ENCODE results near the gene LEMD3. TPM values are rescaled to one million over a fixed set of nuclear protein-coding genes. Genes with fewer than 3 reads are reported as not detected.

The LEMD3 gene
- 10 to 100 TPM; 28.2 to 37.3 TPM for total RNA-seq

DNA sequence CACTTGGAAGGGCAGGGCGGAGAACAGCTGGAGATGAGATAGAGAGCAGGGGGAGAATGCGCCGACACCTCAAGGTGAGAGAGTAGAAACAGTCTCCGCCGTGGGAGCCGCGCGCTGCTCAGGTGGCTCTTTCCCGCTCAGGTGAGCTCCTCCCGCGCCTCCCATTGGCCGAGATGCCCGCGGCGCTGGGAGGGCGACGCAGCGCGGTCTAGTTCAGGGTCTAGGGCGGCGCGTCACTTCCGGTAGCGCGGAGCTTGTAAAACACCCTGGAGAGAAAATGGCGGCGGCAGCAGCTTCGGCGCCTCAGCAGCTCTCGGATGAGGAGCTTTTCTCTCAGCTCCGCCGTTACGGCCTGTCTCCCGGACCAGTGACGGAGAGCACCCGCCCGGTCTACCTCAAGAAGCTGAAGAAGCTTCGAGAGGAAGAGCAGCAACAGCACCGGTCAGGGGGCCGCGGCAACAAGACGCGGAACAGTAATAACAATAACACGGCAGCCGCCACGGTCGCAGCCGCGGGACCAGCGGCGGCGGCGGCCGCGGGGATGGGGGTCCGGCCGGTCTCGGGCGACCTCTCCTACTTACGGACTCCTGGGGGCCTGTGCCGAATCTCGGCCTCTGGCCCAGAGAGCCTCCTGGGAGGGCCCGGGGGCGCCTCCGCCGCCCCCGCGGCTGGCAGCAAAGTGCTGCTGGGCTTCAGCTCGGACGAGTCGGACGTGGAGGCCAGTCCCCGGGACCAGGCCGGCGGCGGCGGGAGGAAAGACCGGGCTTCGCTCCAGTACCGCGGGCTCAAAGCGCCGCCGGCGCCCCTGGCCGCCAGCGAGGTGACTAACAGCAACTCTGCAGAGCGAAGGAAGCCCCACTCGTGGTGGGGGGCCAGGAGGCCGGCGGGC lies at the start of gene LEMD3:
Gene LEMD3 (plus strand): TSS at position 264 of the 889 bp plus-strand sequence. CDS start 14 bp downstream, at position 278.
- peak within 1 kb of the TSS; percentile 85 for H3K4me3 Mint-ChIP-seq
- DNase-seq (peak; percentile 95), ATAC-seq (peak; percentile 90)
- CTCF ChIA-PET, result interaction anchor here (0.7 to 3.7 kb wide), 12 partner anchors 10 to 63 kb away, joined by 3 to 41 read pairs (median 6); no protein-coding TSS in a partner anchor
- H3K4me1 Mint-ChIP-seq, result peaks cover 30% of the 10 kb centered on the region
- H3K9me3 Mint-ChIP-seq (ENCODE audit: low read depth), result no peaks in the 10 kb centered on the region
- H3K27ac Mint-ChIP-seq, result peak within 1 kb of the TSS; percentile 93
- peaks cover 24% of the 10 kb centered on the region for H3K36me3 Mint-ChIP-seq
- no peaks in the 10 kb centered on the region for H3K27me3 Mint-ChIP-seq

DNA sequence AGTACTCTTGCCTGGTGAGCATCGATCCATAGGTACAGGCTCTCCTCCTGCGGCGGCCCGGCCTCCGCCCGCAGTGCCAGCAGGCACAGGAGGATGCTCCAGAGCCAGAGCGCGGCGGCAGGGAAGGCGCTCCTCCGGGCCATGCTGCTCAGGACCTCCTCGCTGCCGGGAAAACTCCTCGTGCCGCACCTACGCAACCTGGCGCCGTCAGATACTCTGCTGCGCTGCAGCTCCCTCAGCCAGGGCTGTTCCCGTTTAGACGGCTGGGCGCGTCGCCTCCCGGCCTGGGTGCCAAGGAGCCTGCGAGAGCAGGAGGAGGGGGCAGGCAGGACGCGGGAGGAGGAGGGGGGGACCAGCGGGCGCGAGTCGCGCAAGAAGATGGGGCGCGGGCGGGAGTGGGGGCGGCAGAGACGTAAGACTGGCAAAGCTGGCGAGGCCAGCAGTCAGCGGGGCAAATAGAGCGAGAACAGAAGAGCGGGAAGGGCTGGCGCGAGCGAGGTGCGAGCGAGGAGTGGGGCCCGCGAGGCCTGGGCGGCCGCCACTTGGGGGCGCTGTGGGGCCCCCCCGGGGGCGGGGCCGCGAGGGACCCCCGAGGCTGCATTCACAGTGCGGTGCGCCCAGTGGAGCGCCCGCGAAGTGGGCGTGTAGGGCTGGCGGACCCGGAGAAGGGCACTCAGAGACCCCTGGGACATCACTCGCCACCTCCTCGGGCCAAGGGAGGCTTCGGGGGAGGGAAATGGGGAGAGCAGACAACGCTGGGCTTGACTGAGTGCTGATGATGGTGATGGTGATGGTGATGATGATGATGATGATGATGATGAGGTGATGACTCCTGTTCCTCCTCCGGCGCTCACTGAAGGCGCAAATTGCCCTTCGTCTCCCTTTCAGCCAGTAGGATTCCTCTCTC lies 48.1 kb upstream of the LEMD3 start, which contains the start of gene WIF1:
Gene WIF1 (minus strand): TSS at position 257 of the 907 bp plus-strand sequence. CDS start 114 bp downstream, at position 143.
- H3K4me1 Mint-ChIP-seq, result peaks cover 12% of the 10 kb centered on the region
- DNase-seq (no peak), ATAC-seq (peak; percentile 86)
- H3K4me3 Mint-ChIP-seq, result peak within 1 kb of the TSS; percentile 19
- no peaks in the 10 kb centered on the region for H3K36me3 Mint-ChIP-seq
- H3K27me3 Mint-ChIP-seq, result peaks cover 42% of the 10 kb centered on the region
- H3K27ac Mint-ChIP-seq, result no peak within 1 kb of the TSS
- CTCF ChIA-PET, result interaction anchor here (0.6 to 1.4 kb wide), 5 partner anchors 10 to 774 kb away, joined by 3 to 7 read pairs (median 3); no protein-coding TSS in a partner anchor
- no peaks in the 10 kb centered on the region for H3K9me3 Mint-ChIP-seq (ENCODE audit: low read depth)

DNA sequence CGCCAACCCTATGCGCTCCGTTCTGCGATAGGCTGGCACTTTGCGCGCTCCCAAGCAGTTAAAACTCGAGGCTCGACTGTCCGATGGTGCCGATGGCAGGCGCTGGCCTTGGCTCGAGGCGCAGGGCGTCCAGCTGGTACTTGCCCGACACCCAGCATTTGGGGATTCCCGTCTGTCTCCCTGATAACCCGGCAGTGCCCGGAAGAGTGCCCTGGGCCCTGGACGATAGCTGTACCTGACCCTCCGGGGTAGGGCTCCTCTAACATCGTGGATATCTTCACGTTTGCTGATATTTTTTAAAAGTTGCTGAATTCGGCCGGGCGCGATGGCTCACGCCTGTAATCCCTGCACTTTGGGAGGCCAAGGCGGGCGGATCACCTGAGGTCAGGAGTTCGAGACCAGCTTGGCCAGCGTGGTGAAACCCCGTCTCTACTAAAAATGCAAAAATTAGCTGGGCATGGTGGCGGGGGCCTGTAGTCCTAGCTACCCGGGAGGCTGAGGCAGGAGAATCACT lies 47.4 kb upstream of the LEMD3 start:
- ATAC-seq (no peak), DNase-seq (no peak)
- Mint-ChIP-seq H3K4me1 (peaks cover 12% of the 10 kb centered on the region), H3K9me3 (ENCODE audit: low read depth) (no peaks in the 10 kb centered on the region), H3K27ac (no peak overlapping the region), H3K4me3 (peak overlapping the region; percentile 19), H3K27me3 (peaks cover 42% of the 10 kb centered on the region), H3K36me3 (no peaks in the 10 kb centered on the region)
- CTCF ChIA-PET, result interaction anchor here (1.2 to 2.8 kb wide), 5 partner anchors 10 to 318 kb away, joined by 3 to 13 read pairs (median 4); no protein-coding TSS in a partner anchor

DNA sequence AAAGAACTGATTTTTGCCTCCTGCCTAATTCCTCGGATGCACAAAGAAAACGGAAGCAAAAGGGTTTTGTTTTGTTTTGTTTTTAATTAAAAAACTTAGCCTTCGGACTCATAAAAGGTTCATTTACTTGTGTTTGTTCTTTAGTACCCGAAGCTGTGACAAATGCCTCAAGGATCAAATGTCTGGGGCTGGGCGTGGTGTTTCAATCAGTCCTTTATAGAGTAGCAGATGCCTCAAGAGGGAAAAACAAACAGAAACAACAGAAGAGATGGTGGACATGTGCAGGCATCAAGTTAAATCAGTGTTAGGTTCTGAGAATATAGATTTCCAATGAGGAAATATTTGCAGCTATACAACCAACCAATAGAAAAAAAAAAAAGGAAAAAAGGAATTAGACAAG lies 46.7 kb upstream of the LEMD3 start:
- CTCF ChIA-PET, result interaction anchor here (0.7 to 2.8 kb wide), 10 partner anchors 11 to 343 kb away, joined by 3 to 13 read pairs (median 3); no protein-coding TSS in a partner anchor
- Mint-ChIP-seq H3K4me1 (peaks cover 12% of the 10 kb centered on the region), H3K4me3 (no peak overlapping the region), H3K27me3 (peaks cover 45% of the 10 kb centered on the region), H3K27ac (no peak overlapping the region), H3K9me3 (ENCODE audit: low read depth) (no peaks in the 10 kb centered on the region), H3K36me3 (no peaks in the 10 kb centered on the region)
- ATAC-seq, result no peak
- no peak for DNase-seq

DNA sequence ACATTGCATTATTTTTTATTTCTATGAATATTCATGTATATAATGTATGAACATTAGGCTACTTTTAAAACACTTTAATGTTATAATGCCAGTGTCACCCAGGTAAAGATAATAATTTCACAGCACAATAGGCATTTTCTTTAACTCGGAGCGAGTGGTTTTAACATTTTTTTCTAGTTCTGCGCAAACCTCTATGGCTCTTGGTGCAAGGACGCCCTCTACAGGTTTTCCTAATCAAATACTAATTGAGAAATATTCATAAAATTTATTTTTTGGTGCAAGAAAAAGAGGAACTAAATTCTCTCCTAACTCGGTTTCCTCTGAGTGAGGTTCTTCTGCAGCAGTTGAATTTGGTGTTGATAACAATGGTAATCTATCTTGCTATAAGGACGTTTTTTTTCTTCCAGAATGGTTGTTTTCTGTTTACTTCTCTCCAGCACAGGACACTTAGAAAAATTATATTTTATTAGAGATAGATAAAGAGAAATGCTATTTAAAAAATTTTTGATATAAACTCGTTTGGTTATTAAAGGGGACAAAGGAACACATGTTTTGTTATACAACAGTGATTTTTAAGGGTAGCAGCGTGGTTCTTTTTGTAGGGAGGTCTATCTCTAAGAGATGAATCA lies 45.8 kb upstream of the LEMD3 start:
- H3K9me3 Mint-ChIP-seq (ENCODE audit: low read depth), result no peaks in the 10 kb centered on the region
- H3K27me3 Mint-ChIP-seq, result peaks cover 42% of the 10 kb centered on the region
- H3K36me3 Mint-ChIP-seq, result no peaks in the 10 kb centered on the region
- CTCF ChIA-PET, result interaction anchor here (0.7 to 2.8 kb wide), 10 partner anchors 12 to 344 kb away, joined by 3 to 13 read pairs (median 3); no protein-coding TSS in a partner anchor
- H3K27ac Mint-ChIP-seq, result no peak overlapping the region
- peaks cover 12% of the 10 kb centered on the region for H3K4me1 Mint-ChIP-seq
- ATAC-seq (no peak), DNase-seq (no peak)
- H3K4me3 Mint-ChIP-seq, result no peak overlapping the region

DNA sequence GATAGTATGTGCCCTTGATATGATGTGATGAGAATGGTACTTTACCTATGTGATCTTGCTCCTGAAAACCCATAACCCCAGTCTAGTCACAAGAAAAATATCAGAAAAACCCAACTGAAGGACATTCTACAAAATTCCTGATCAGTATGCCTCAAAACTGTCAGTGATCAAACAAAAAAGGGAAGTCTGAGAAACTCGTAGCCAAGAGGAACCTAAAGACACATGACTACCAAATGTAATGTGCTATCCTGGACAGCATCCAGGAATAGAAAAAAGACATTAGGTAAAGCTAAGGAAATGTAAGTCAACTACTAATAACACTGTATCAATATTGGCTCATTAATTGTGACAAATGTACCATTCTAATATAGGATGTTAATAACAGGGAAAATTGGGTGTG lies 44.1 kb upstream of the LEMD3 start:
- Mint-ChIP-seq H3K27me3 (peaks cover 37% of the 10 kb centered on the region), H3K4me3 (no peak overlapping the region), H3K27ac (no peak overlapping the region), H3K4me1 (peaks cover 12% of the 10 kb centered on the region), H3K36me3 (no peaks in the 10 kb centered on the region), H3K9me3 (ENCODE audit: low read depth) (no peaks in the 10 kb centered on the region)
- no peak for DNase-seq
- CTCF ChIA-PET, result interaction anchor here (0.6 to 2.0 kb wide), 4 partner anchors 9 to 107 kb away, joined by 3 to 6 read pairs (median 4); partner anchors contain the start of gene LEMD3
- no peak for ATAC-seq

DNA sequence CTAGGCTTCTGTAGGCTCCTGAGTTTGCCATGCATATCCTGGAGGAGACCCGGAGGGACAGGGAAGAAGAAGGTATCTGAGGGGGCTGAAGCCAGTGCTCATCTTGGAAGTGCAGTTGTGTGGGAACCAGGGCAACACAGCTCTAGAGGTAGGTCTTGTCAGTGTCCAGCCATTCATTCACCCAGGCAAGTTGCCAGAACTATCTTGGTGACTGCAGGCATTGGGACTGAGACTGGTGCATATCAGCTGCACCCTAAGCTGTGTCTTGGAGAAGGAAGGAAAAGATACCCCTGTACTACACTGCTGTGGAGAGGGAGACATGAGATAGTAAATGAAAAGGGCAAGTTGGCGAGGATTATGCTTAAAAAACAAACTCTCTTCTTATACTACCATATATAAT lies 43.4 kb upstream of the LEMD3 start:
- ATAC-seq (no peak), DNase-seq (no peak)
- peaks cover 7% of the 10 kb centered on the region for H3K4me1 Mint-ChIP-seq
- H3K36me3 Mint-ChIP-seq, result no peaks in the 10 kb centered on the region
- H3K27me3 Mint-ChIP-seq, result peaks cover 33% of the 10 kb centered on the region
- no peak overlapping the region for H3K27ac Mint-ChIP-seq
- H3K9me3 Mint-ChIP-seq (ENCODE audit: low read depth), result no peaks in the 10 kb centered on the region
- CTCF ChIA-PET, result interaction anchor here (0.6 to 2.0 kb wide), 4 partner anchors 8 to 107 kb away, joined by 3 to 6 read pairs (median 4); partner anchors contain the start of gene LEMD3
- H3K4me3 Mint-ChIP-seq, result no peak overlapping the region

DNA sequence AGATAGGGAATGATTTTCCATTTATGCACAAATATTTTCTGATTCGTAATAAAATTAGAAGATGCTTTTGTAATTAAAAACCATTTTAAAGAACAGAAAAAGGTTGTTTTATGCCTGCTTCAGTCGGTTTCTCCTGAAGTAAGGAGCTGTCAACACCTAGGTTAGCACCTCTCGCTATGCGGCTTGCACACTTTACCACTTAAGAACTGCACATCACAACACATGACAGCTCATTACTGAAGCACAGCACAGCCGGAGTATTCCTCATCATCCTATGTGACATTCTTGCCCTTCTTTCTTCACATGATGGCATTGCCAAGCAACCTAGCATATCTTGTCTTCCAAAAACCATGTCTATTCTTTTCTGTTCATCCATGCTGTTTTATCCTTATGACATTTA lies 42.9 kb upstream of the LEMD3 start:
- ATAC-seq (no peak), DNase-seq (no peak)
- H3K4me3 Mint-ChIP-seq, result no peak overlapping the region
- CTCF ChIA-PET, result interaction anchor here (1.3 to 2.0 kb wide), 3 partner anchors 12 to 106 kb away, joined by 4 to 6 read pairs (median 5); partner anchors contain the start of gene LEMD3
- H3K4me1 Mint-ChIP-seq, result peaks cover 5% of the 10 kb centered on the region
- peaks cover 36% of the 10 kb centered on the region for H3K27me3 Mint-ChIP-seq
- H3K27ac Mint-ChIP-seq, result no peak overlapping the region
- H3K36me3 Mint-ChIP-seq, result no peaks in the 10 kb centered on the region
- no peaks in the 10 kb centered on the region for H3K9me3 Mint-ChIP-seq (ENCODE audit: low read depth)

DNA sequence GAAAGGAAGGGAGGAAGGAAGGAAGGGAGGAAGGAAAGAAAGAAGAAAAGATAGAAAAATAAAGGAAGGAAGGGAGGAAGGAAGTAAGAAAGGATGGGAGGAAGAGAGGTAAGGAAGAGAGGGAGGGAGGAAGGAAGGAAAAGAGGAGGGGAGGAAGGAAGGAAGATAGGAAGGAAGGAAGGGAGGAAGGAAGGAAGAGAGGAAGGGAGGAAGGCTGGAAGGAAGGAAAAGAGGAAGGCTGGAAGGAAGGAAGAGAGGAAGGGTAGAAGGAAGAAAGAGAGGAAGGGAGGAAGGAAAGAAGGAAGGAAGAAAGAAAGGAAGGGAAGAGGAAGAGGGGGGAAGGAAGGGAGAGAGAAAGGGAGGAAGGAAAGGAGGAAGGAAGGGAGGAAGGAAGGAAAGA lies 35.5 kb upstream of the LEMD3 start:
- Mint-ChIP-seq H3K27me3 (peaks cover 35% of the 10 kb centered on the region), H3K4me1 (no peaks in the 10 kb centered on the region), H3K4me3 (no peak overlapping the region), H3K36me3 (peaks cover 3% of the 10 kb centered on the region), H3K27ac (no peak overlapping the region), H3K9me3 (ENCODE audit: low read depth) (no peaks in the 10 kb centered on the region)
- ATAC-seq (no peak), DNase-seq (no peak)
- CTCF ChIA-PET, result interaction anchor here (1.1 to 1.3 kb wide), 2 partner anchors 8 to 243 kb away, joined by 3 read pairs; no protein-coding TSS in a partner anchor

DNA sequence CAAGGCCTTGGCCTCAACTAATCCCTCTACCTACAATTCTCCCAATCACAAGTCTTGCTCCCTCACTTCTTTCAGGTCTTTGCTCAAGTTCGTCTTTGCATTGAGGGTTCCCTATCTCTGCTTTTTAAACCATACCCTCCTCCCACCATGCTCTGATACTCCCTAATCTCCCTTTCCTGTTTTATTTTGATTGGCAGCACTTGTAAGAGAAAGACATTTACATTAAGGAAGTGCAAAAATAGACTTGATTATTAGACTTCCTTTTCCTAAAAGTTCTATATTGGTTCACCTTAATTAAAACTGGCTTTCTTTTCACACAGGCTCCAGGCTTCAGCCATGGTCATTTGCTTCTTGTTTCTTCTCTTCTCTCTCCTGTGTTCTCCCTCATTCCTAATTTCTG lies 30.0 kb upstream of the LEMD3 start:
- Mint-ChIP-seq H3K27me3 (peaks cover 49% of the 10 kb centered on the region), H3K36me3 (peaks cover 3% of the 10 kb centered on the region), H3K4me3 (no peak overlapping the region), H3K9me3 (ENCODE audit: low read depth) (no peaks in the 10 kb centered on the region), H3K4me1 (no peaks in the 10 kb centered on the region), H3K27ac (no peak overlapping the region)
- DNase-seq (no peak), ATAC-seq (no peak)
- CTCF ChIA-PET, result no interaction called here

DNA sequence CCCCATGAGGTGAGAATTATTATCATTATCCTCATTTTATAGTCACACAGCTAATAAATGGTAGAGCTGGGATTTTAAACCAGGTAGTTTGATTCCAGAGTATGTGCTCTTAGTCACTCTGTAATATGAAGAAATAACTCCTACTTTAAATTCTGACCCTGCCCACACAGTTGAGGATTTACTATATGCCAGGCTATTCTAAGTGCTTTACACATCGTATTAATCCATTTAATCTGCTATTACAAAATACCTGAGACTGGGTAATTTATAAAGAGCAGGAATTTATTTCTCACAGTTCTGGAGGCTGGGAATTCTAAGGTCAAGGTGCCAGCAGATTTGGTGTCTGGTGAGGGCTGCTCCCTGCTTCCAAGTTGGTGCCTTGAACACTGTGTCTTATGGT lies 28.6 kb upstream of the LEMD3 start:
- DNase-seq, result no peak
- CTCF ChIA-PET, result interaction anchor here (1.3 kb wide), 1 partner anchor 250 kb away, joined by 3 read pairs; no protein-coding TSS in a partner anchor
- peaks cover 62% of the 10 kb centered on the region for H3K27me3 Mint-ChIP-seq
- no peaks in the 10 kb centered on the region for H3K9me3 Mint-ChIP-seq (ENCODE audit: low read depth)
- no peak overlapping the region for H3K4me3 Mint-ChIP-seq
- no peaks in the 10 kb centered on the region for H3K4me1 Mint-ChIP-seq
- H3K36me3 Mint-ChIP-seq, result peaks cover 3% of the 10 kb centered on the region
- no peak overlapping the region for H3K27ac Mint-ChIP-seq
- no peak for ATAC-seq

DNA sequence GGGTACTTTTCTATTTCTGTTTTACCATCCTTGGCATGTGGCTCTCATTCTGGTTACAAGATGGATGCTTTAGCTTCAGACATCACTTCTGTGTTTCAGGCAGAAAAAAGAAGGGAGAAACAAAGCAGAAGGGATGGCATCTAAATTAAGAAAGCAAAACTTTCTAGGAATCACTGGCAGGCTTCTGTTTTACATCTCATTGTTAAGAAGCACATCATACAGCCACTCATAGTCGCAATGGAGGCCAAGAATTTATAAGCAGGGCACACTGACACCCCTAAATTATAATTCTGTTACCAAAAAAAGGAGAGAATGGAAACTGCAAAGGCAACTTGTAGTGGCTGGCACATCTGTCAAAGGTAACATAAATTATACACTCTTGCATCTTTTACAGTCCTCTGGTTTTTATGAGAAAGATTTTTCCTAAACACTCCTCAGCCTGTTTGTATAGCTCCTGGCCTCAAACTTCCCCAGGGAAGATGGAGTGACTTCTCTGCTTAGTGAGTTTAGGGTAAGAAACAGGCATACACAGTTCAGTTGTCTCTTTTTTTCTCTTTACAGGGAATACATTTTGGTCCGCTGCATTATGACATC lies 22.0 kb upstream of the LEMD3 start:
- Mint-ChIP-seq H3K4me3 (no peak overlapping the region), H3K27me3 (peaks cover 51% of the 10 kb centered on the region), H3K4me1 (peaks cover 4% of the 10 kb centered on the region), H3K9me3 (ENCODE audit: low read depth) (no peaks in the 10 kb centered on the region), H3K27ac (no peak overlapping the region), H3K36me3 (no peaks in the 10 kb centered on the region)
- no peak for ATAC-seq
- CTCF ChIA-PET, result interaction anchor here (0.6 to 1.0 kb wide), 2 partner anchors 25 to 1089 kb away, joined by 3 to 4 read pairs; no protein-coding TSS in a partner anchor
- DNase-seq, result no peak
